Astrocyte (in vitro differentiated cells and primary cell): ENCODE measurements around the gene FBXO46. TPM values are rescaled to one million over a fixed set of nuclear protein-coding genes. Genes with fewer than 3 reads are reported as not detected.

ENCODE experiments used
- DNase-seq: peaks from one replicate; pipeline ENCODE4 v3.0.0-alpha.2; 2010; ENCODE audit warnings: low read depth
- FAIRE-seq: peaks from 2 replicates; lab custom pipeline; 2011; peaks lifted over from hg19 to GRCh38; lab: Jason Lieb, UNC
- H2AFZ ChIP-seq: 2 replicates; pipeline ENCODE4 v1.6.0; 2012; ENCODE audit warnings: low read depth, low read length, inconsistent platforms
- H3K27ac ChIP-seq: 2 replicates; pipeline ENCODE4 v1.5.1; 2011; ENCODE audit warnings: low read depth, low read length, inconsistent platforms
- H3K27me3 ChIP-seq: 2 replicates; pipeline ENCODE4 v1.6.0; 2011; ENCODE audit warnings: low read length, inconsistent platforms; ENCODE audit not compliant: insufficient read depth
- H3K36me3 ChIP-seq: 2 replicates; pipeline ENCODE4 v1.5.1; 2011; ENCODE audit warnings: low read length, inconsistent platforms; ENCODE audit not compliant: insufficient read depth
- H3K4me1 ChIP-seq: 2 replicates; pipeline ENCODE4 v1.5.1; 2011; ENCODE audit warnings: low read length, inconsistent platforms; ENCODE audit not compliant: insufficient read depth
- H3K4me2 ChIP-seq: 2 replicates; pipeline ENCODE4 v1.6.0; 2012; ENCODE audit warnings: low read length, inconsistent platforms
- H3K4me3 ChIP-seq: 2 replicates; pipeline ENCODE4 v1.5.1; 2011; ENCODE audit warnings: low read depth, mild to moderate bottlenecking, low read length, inconsistent platforms; ENCODE audit not compliant: insufficient read depth
- H3K79me2 ChIP-seq: 2 replicates; pipeline ENCODE4 v1.6.0; 2012; ENCODE audit warnings: mild to moderate bottlenecking, low read length, inconsistent platforms; ENCODE audit not compliant: insufficient read depth
- H3K9ac ChIP-seq: 2 replicates; pipeline ENCODE4 v1.6.0; 2012; ENCODE audit warnings: mild to moderate bottlenecking, low read length, inconsistent platforms
- H3K9me3 ChIP-seq: 2 replicates; pipeline ENCODE4 v1.5.1; 2012; ENCODE audit warnings: low read depth, mild to moderate bottlenecking, low read length, inconsistent platforms; ENCODE audit not compliant: insufficient read depth
- H4K20me1 ChIP-seq: 2 replicates; pipeline ENCODE4 v1.6.0; 2012; ENCODE audit warnings: low read length, inconsistent platforms; ENCODE audit not compliant: insufficient read depth
- H3K27ac Mint-ChIP-seq: one replicate; pipeline ENCODE4 v1.8.0; 2021; ENCODE audit warnings: mild to moderate bottlenecking, mixed read lengths; ENCODE audit not compliant: unreplicated experiment
- H3K27me3 Mint-ChIP-seq: one replicate; pipeline ENCODE4 v1.8.0; 2021; ENCODE audit warnings: low read depth, mixed read lengths; ENCODE audit not compliant: unreplicated experiment
- H3K36me3 Mint-ChIP-seq: one replicate; pipeline ENCODE4 v1.8.0; 2021; ENCODE audit warnings: low read depth, mixed read lengths; ENCODE audit not compliant: unreplicated experiment
- H3K4me1 Mint-ChIP-seq: one replicate; pipeline ENCODE4 v1.8.0; 2021; ENCODE audit warnings: low read depth, mixed read lengths; ENCODE audit not compliant: unreplicated experiment
- H3K4me3 Mint-ChIP-seq: one replicate; pipeline ENCODE4 v1.8.0; 2021; ENCODE audit warnings: mild to moderate bottlenecking, moderate library complexity, mixed read lengths; ENCODE audit not compliant: unreplicated experiment
- H3K9me3 Mint-ChIP-seq: one replicate; pipeline ENCODE4 v1.8.0; 2021; ENCODE audit warnings: mild to moderate bottlenecking, mixed read lengths; ENCODE audit not compliant: unreplicated experiment
- CTCF ChIP-seq: IDR thresholded peaks from 2 replicates; pipeline ENCODE4 v1.5.1; 2011; ENCODE audit warnings: low read depth, mild to moderate bottlenecking, inconsistent platforms, low read length, moderate library complexity; ENCODE audit not compliant: insufficient read depth
- EZH2 ChIP-seq: IDR thresholded peaks from 2 replicates; pipeline ENCODE4 v1.6.1; 2012; ENCODE audit warnings: mild to moderate bottlenecking, low read length, inconsistent platforms; ENCODE audit not compliant: insufficient read depth
- total RNA-seq: library from RNA; stranded (reverse); gene quantifications from 2 replicates; pipeline ENCODE4 v1.2.1, GENCODE V29; 2021

FBXO46 gene
- total RNA-seq, 1 donor from 2014 or later, result 21.1 TPM

- Mint-ChIP-seq H3K27ac (no peak overlapping the region), H3K27me3 (peaks cover 20% of the 10 kb centered on the region), H3K4me1 (no peaks in the 10 kb centered on the region), H3K9me3 (peaks cover 1% of the 10 kb centered on the region), H3K36me3 (no peaks in the 10 kb centered on the region), H3K4me3 (no peak overlapping the region)
- Histone ChIP-seq H3K4me1 (no peaks in the 10 kb centered on the region), H3K9ac (no peak overlapping the region), H3K36me3 (no peaks in the 10 kb centered on the region), H3K4me3 (no peak overlapping the region), H3K4me2 (no peak overlapping the region), H3K79me2 (no peaks in the 10 kb centered on the region), H3K9me3 (no peaks in the 10 kb centered on the region), H3K27me3 (no peaks in the 10 kb centered on the region), H4K20me1 (no peaks in the 10 kb centered on the region), H2AFZ (no peak overlapping the region), H3K27ac (no peak overlapping the region)
- FAIRE-seq (no peak), DNase-seq (no peak)
- TF ChIP-seq EZH2 (no peak), CTCF (no peak)
Observed at GRCh38 chr19:45757695-45758094, 27.0 kb upstream of the FBXO46 start.

- Histone ChIP-seq H3K4me3 (no peak overlapping the region), H3K4me2 (no peak overlapping the region), H3K27me3 (no peaks in the 10 kb centered on the region), H3K9me3 (no peaks in the 10 kb centered on the region), H4K20me1 (no peaks in the 10 kb centered on the region), H3K4me1 (no peaks in the 10 kb centered on the region), H3K79me2 (no peaks in the 10 kb centered on the region), H3K36me3 (no peaks in the 10 kb centered on the region), H2AFZ (no peak overlapping the region), H3K27ac (no peak overlapping the region), H3K9ac (no peak overlapping the region)
- H3K4me1 Mint-ChIP-seq, result no peaks in the 10 kb centered on the region
- peaks cover 15% of the 10 kb centered on the region for H3K27me3 Mint-ChIP-seq
- no peak for TF ChIP-seq EZH2
- no peak overlapping the region for H3K4me3 Mint-ChIP-seq
- H3K9me3 Mint-ChIP-seq, result peaks cover 1% of the 10 kb centered on the region
- FAIRE-seq (no peak), DNase-seq (no peak)
- no peak overlapping the region for H3K27ac Mint-ChIP-seq
- H3K36me3 Mint-ChIP-seq, result no peaks in the 10 kb centered on the region
Observed at GRCh38 chr19:45754323-45754722, 23.6 kb upstream of the FBXO46 start.

- Histone ChIP-seq H3K9ac (no peak overlapping the region), H3K4me2 (no peak overlapping the region), H3K79me2 (no peaks in the 10 kb centered on the region), H3K9me3 (no peaks in the 10 kb centered on the region), H3K4me3 (no peak overlapping the region), H2AFZ (no peak overlapping the region), H3K27ac (no peak overlapping the region), H4K20me1 (no peaks in the 10 kb centered on the region), H3K36me3 (no peaks in the 10 kb centered on the region), H3K27me3 (no peaks in the 10 kb centered on the region), H3K4me1 (no peaks in the 10 kb centered on the region)
- H3K9me3 Mint-ChIP-seq, result peaks cover 1% of the 10 kb centered on the region
- TF ChIP-seq CTCF, result no peak
- no peak for TF ChIP-seq EZH2
- H3K4me1 Mint-ChIP-seq, result no peaks in the 10 kb centered on the region
- no peak for FAIRE-seq
- no peak overlapping the region for H3K4me3 Mint-ChIP-seq
- H3K27me3 Mint-ChIP-seq, result peaks cover 15% of the 10 kb centered on the region
- no peaks in the 10 kb centered on the region for H3K36me3 Mint-ChIP-seq
- DNase-seq, result no peak
- no peak overlapping the region for H3K27ac Mint-ChIP-seq
Observed at GRCh38 chr19:45753548-45753947, 22.9 kb upstream of the FBXO46 start.
